ENCODE data around the gene CABCOCO1.

The CABCOCO1 gene

DNA sequence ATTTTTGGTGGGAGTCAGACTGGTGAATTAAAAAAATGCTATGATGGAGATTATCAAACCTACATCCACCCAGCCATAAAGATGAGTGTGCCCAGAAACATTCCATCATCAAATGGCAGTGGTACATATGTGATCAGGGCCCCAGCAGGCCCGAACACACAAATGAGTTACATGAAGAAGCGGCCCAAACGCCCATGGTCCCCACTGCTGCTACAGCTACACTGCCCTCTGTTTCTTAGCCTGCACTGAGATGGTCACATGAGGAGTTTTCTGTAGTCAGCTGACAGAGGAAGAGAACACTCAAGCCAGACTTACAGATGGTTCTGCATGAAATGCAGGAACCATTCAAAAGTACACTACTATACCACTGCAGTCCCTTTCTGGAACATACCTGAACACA is 142.4 kb downstream of the CABCOCO1 start:
- no peaks in the 10 kb centered on the region for H3K9me3 ChIP-seq (ENCODE audit: control insufficient read depth, low read length)
- H3K4me3 ChIP-seq (ENCODE audit: insufficient read depth, low read depth, low read length) = no peak overlapping the region
- H3K27me3 ChIP-seq (ENCODE audit: control insufficient read depth, insufficient read depth, low read length, poor library complexity, severe bottlenecking) = no peaks in the 10 kb centered on the region
- H3K4me1 ChIP-seq (ENCODE audit: control insufficient read depth, insufficient read depth, low read length) = no peaks in the 10 kb centered on the region
- H3K27ac ChIP-seq (ENCODE audit: insufficient read depth, low read depth, low read length, poor library complexity, severe bottlenecking) = no peak overlapping the region
- 90 to 95% methylated on average over 3 of the region's 3 CpGs for WGBS, 2 experiments
- H3K36me3 ChIP-seq (ENCODE audit: control insufficient read depth, insufficient read depth, low read length) = no peaks in the 10 kb centered on the region

DNA sequence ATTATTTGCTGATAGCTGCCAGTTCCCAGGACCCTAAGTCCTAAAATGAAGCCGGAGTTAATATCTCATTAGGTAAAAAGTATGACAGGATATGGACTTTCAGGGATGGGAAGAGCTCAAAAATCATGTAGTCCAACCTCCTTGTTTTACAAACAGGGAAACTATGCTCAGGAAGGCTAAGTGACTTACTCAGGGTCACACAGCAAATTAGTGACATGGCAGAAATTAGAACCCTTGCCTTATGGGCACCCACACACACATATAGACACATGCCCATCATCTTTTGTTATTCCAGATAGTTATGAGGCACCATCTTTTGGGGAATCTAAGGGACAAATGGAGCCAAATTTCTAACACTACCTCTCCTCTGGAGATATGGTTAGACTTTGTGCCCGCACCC is 147.5 kb downstream of the CABCOCO1 start:
- H3K36me3 ChIP-seq (ENCODE audit: control insufficient read depth, insufficient read depth, low read length) = no peaks in the 10 kb centered on the region
- H3K4me1 ChIP-seq (ENCODE audit: control insufficient read depth, insufficient read depth, low read length) = no peaks in the 10 kb centered on the region
- H3K27ac ChIP-seq (ENCODE audit: insufficient read depth, low read depth, low read length, poor library complexity, severe bottlenecking) = no peak overlapping the region
- H3K27me3 ChIP-seq (ENCODE audit: control insufficient read depth, insufficient read depth, low read length, poor library complexity, severe bottlenecking) = no peaks in the 10 kb centered on the region
- no peak overlapping the region for H3K4me3 ChIP-seq (ENCODE audit: insufficient read depth, low read depth, low read length)
- 84 to 98% methylated on average over 2 of the region's 2 CpGs for WGBS, 2 experiments
- H3K9me3 ChIP-seq (ENCODE audit: control insufficient read depth, low read length) = no peaks in the 10 kb centered on the region

DNA sequence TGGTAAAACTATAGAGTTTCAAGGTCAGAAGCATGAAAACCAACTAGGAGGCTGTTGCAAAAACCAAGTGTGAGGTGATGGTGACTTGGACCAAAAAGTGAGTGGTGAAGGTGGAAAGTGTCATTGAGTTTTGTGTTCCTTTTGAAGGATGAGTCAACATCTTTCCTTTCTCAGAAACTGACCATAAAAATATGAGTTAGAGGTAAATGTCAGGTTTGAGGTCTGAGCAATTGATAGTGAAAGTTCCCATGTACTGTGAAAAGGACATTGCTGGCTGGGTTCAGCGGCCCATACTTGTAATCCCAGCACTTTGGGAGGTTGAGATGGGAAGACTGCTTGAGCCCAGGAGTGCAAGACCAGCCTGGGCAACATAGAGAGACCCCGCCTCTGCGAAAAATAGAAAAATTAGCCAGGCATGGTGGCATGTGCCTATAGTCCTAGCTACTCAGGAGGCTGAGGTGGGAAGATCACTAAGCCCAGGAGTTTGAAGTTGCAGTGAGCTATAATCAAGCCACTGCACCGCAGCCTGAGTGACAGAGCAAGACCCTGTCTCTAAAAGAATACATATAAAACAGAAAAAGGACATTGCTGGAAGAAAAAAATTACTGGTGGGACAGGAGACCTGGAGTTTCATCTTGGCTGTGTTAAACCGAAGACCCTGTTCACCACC is 149.5 kb downstream of the CABCOCO1 start:
- 82 to 85% methylated on average over 5 of the region's 5 CpGs for WGBS, 2 experiments
- no peak overlapping the region for H3K27ac ChIP-seq (ENCODE audit: insufficient read depth, low read depth, low read length, poor library complexity, severe bottlenecking)

DNA sequence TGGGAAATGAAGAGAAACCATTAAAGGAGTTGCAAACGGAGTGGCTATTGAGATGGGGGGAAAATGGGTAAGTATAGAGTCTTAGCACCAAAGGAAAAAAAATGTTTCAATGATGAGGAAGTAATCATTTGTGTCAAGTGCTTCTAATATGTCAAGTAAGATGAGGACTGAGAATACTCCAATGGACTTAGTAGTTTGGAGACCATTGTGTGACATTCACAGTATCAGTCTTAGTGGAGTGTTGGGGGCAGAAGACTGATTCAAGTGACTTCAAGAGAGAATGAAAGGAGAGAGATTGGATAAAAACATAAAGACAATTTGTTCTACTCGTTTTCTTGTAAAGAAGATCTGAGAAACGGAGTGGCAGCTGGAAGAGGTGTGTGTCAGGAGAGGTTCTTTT is 150.2 kb downstream of the CABCOCO1 start:
- no peak overlapping the region for H3K27ac ChIP-seq (ENCODE audit: insufficient read depth, low read depth, low read length, poor library complexity, severe bottlenecking)
- H3K27me3 ChIP-seq (ENCODE audit: control insufficient read depth, insufficient read depth, low read length, poor library complexity, severe bottlenecking) = no peaks in the 10 kb centered on the region
- H3K4me1 ChIP-seq (ENCODE audit: control insufficient read depth, insufficient read depth, low read length) = no peaks in the 10 kb centered on the region
- WGBS, 2 experiments = 91 to 96% methylated on average over 3 of the region's 3 CpGs
- no peaks in the 10 kb centered on the region for H3K36me3 ChIP-seq (ENCODE audit: control insufficient read depth, insufficient read depth, low read length)
- H3K9me3 ChIP-seq (ENCODE audit: control insufficient read depth, low read length) = no peaks in the 10 kb centered on the region
- no peak overlapping the region for H3K4me3 ChIP-seq (ENCODE audit: insufficient read depth, low read depth, low read length)

More for the DNA sequence above, 149.5 kb downstream of the CABCOCO1 start:
- H3K36me3 ChIP-seq (ENCODE audit: control insufficient read depth, insufficient read depth, low read length) = no peaks in the 10 kb centered on the region
- no peaks in the 10 kb centered on the region for H3K9me3 ChIP-seq (ENCODE audit: control insufficient read depth, low read length)
- H3K4me3 ChIP-seq (ENCODE audit: insufficient read depth, low read depth, low read length) = no peak overlapping the region
- H3K4me1 ChIP-seq (ENCODE audit: control insufficient read depth, insufficient read depth, low read length) = no peaks in the 10 kb centered on the region
- H3K27me3 ChIP-seq (ENCODE audit: control insufficient read depth, insufficient read depth, low read length, poor library complexity, severe bottlenecking) = no peaks in the 10 kb centered on the region

DNA sequence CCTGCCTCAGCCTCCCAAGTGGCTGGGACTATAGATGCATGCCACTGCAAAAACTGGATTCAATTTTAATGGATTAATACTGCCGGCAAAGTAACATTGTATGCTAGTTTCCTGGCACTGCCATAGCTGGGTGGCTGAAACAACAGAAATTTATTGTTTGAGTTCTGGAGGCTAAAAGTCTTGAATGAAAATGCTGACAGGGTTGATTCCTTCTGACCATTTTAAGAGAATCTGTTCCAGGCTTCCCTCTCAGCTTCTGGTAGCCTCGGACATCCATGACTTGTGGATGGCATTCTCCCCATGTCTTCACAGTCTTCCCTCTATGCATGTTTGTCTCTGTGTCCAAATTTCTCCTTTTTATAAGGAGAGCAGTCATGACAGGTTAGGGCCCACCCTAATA is 151.4 kb downstream of the CABCOCO1 start:
- WGBS, 2 experiments = 95 to 96% methylated on average over 2 of the region's 2 CpGs
- no peak overlapping the region for H3K4me3 ChIP-seq (ENCODE audit: insufficient read depth, low read depth, low read length)
- no peaks in the 10 kb centered on the region for H3K9me3 ChIP-seq (ENCODE audit: control insufficient read depth, low read length)
- no peaks in the 10 kb centered on the region for H3K36me3 ChIP-seq (ENCODE audit: control insufficient read depth, insufficient read depth, low read length)
- H3K27ac ChIP-seq (ENCODE audit: insufficient read depth, low read depth, low read length, poor library complexity, severe bottlenecking) = no peak overlapping the region
- no peaks in the 10 kb centered on the region for H3K4me1 ChIP-seq (ENCODE audit: control insufficient read depth, insufficient read depth, low read length)
- no peaks in the 10 kb centered on the region for H3K27me3 ChIP-seq (ENCODE audit: control insufficient read depth, insufficient read depth, low read length, poor library complexity, severe bottlenecking)

DNA sequence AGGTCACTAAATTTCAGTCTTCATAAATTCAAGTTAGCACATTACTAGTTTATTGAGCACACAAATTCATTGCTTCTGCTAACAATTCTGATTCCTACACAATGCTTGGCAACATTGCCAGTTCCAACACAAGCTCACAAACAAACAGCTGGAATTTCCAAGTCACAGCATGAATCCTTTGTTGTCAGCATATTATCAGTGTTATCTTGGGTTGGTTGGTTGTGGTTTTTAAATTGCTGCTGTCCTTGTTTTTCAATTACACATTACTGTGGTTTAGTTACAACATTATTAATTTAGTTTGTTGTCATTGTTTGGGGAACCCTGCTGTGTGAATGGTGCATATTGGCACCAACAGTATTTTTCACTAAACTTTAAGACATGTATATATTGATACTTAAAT is 152.8 kb downstream of the CABCOCO1 start:
- no peaks in the 10 kb centered on the region for H3K9me3 ChIP-seq (ENCODE audit: control insufficient read depth, low read length)
- H3K27ac ChIP-seq (ENCODE audit: insufficient read depth, low read depth, low read length, poor library complexity, severe bottlenecking) = no peak overlapping the region
- H3K4me3 ChIP-seq (ENCODE audit: insufficient read depth, low read depth, low read length) = no peak overlapping the region
- H3K4me1 ChIP-seq (ENCODE audit: control insufficient read depth, insufficient read depth, low read length) = no peaks in the 10 kb centered on the region
- H3K36me3 ChIP-seq (ENCODE audit: control insufficient read depth, insufficient read depth, low read length) = no peaks in the 10 kb centered on the region
- H3K27me3 ChIP-seq (ENCODE audit: control insufficient read depth, insufficient read depth, low read length, poor library complexity, severe bottlenecking) = no peaks in the 10 kb centered on the region
